Skeletal muscle satellite cell (primary cell): Measurements from ENCODE around the gene SH3D21.

Source experiments
- H3K27me3 ChIP-seq: 2 replicates; pipeline ENCODE4 v1.7.0; 2013; ENCODE audit warnings: low read length; ENCODE audit not compliant: control insufficient read depth, insufficient read depth
- H3K36me3 ChIP-seq: 2 replicates; pipeline ENCODE4 v1.7.0; 2013; ENCODE audit warnings: mild to moderate bottlenecking, control low read depth, low read length; ENCODE audit not compliant: insufficient read depth
- H3K4me1 ChIP-seq: 2 replicates; pipeline ENCODE4 v1.7.0; 2013; ENCODE audit warnings: low read length; ENCODE audit not compliant: control insufficient read depth, insufficient read depth
- H3K4me2 ChIP-seq: 2 replicates; pipeline ENCODE4 v1.7.0; 2013; ENCODE audit warnings: mild to moderate bottlenecking, low read length
- H3K4me3 ChIP-seq: 2 replicates; pipeline ENCODE4 v1.7.0; 2013; ENCODE audit warnings: low read length
- H3K9ac ChIP-seq: 2 replicates; pipeline ENCODE4 v1.7.0; 2013; ENCODE audit warnings: mild to moderate bottlenecking, low read depth, low read length, moderate library complexity
- H3K9me3 ChIP-seq: replicated peaks from 2 replicates; pipeline ENCODE4 v1.7.0; 2013; ENCODE audit warnings: mild to moderate bottlenecking, control low read depth, low read length

Gene SH3D21

GRCh38 chr1:36367066-36367465 lies 60.9 kb downstream of the SH3D21 start:
- H3K9ac ChIP-seq, result no peak overlapping the region
- no peaks in the 10 kb centered on the region for H3K9me3 ChIP-seq
- H3K36me3 ChIP-seq, result peaks cover 27% of the 10 kb centered on the region
- peaks cover 33% of the 10 kb centered on the region for H3K4me1 ChIP-seq
- H3K4me2 ChIP-seq, result no peak overlapping the region
- no peaks in the 10 kb centered on the region for H3K27me3 ChIP-seq
- H3K4me3 ChIP-seq, result no peak overlapping the region

GRCh38 chr1:36367798-36368197 lies 61.6 kb downstream of the SH3D21 start:
- H3K9ac ChIP-seq, result no peak overlapping the region
- no peaks in the 10 kb centered on the region for H3K27me3 ChIP-seq
- H3K4me1 ChIP-seq, result peaks cover 41% of the 10 kb centered on the region
- H3K4me3 ChIP-seq, result no peak overlapping the region
- no peaks in the 10 kb centered on the region for H3K9me3 ChIP-seq
- no peak overlapping the region for H3K4me2 ChIP-seq
- H3K36me3 ChIP-seq, result peaks cover 20% of the 10 kb centered on the region

- H3K27me3 ChIP-seq, result no peaks in the 10 kb centered on the region
- H3K4me1 ChIP-seq, result peaks cover 55% of the 10 kb centered on the region
- no peak overlapping the region for H3K4me2 ChIP-seq
- peaks cover 14% of the 10 kb centered on the region for H3K36me3 ChIP-seq
- H3K4me3 ChIP-seq, result no peak overlapping the region
- H3K9ac ChIP-seq, result no peak overlapping the region
- H3K9me3 ChIP-seq, result no peaks in the 10 kb centered on the region
Observed at GRCh38 chr1:36369061-36369861, 63.1 kb downstream of the SH3D21 start.
